RCC 7860 (cell line): ENCODE measurements around the gene SIGMAR1.

Experiments
- DNase-seq: peaks from one replicate; pipeline ENCODE4 v3.0.0-alpha.2; 2015; ENCODE audit warnings: low spot score
- FAIRE-seq: peaks from 2 replicates; lab custom pipeline; 2012; peaks lifted over from hg19 to GRCh38; lab: Jason Lieb, UNC

SIGMAR1 gene

DNA sequence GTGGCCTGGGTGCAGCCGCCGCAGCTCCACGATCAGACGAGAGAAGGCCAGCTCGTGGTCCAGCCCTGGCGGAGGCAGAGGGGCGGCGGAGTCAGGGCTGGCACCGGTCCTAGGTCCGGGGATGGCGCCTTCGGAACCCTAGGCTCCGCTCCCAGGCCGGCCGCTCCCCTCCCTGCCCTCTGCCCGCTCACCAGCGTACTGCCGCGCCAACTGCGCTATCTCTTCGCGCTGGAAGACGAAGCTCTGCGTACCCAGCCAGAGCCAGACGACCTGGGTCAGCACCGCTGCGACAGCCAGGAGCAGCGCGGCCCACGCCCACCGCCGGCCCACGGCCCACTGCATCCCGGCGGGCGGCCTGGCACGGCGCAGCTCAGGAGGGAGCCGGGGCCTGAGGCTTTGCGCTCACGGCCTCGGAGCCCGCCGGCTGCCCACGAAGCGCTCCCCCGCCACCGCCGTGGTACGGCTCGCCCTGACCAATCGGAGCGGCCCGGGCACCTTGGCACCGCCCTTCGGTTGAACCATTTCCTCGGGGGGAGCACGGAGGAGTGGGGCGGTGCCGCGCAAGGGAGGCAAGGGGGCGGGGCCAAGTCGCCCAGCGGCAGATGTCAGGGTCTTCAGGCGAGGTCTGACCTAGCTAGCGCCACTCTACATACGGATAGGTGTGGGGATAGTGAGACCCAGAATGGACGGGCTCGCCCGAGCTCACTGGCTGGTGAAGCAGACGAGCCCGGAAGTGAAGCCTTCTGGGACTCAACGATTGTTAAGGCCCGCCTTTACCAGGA is at the start of gene SIGMAR1:
Gene SIGMAR1, minus strand, starts transcription at position 432 of the 782 bp plus-strand sequence. Its CDS starts 90 bp downstream, at position 342.
- DNase-seq (peak; percentile 73), FAIRE-seq (no peak)

DNA sequence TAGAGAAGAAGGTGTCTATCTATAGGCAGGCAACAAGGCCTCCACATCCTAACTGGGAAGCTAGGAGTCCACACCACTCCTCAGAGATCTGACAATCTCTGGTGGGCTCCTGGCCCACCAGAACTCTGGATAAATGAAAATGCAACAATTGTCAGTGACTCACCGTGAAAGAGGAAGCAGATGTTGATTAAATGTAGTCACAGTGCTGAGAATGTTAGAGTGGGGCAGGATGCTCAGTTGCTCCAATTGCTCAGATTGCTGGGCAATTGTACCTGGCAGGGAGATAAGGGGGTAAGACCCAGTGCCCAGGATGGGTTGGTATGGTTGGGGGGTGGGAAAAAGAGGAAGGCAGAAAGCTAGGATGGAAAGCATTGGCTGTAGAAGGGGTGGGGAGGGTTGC is 49.1 kb upstream of the SIGMAR1 start:
- no peak for FAIRE-seq
- no peak for DNase-seq

DNA sequence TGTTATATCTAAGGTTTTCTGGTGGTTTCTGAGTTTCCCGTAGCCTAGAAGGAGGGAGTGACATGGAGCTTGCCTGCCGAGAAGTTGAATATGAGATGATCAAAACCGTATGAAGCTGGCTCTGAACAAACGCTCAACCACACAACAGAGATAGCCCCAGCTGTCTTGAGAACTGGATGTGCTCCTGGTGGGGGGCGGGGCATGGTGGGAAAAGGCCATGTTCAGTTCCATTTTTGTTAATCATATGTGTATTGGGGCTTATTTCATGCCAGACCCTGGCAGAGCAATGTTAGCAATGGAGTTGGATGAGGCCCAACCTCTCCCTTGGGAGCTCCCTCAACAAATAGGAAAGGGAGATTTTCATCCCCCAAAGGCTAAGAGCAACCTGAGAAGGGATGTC is 48.6 kb upstream of the SIGMAR1 start:
- DNase-seq (no peak), FAIRE-seq (no peak)

- no peak for FAIRE-seq
- no peak for DNase-seq
Observed at GRCh38 chr9:34685591-34685990, 48.0 kb upstream of the SIGMAR1 start.

- DNase-seq: no peak
- FAIRE-seq: no peak
Observed at GRCh38 chr9:34684816-34685215, 47.2 kb upstream of the SIGMAR1 start.

DNA sequence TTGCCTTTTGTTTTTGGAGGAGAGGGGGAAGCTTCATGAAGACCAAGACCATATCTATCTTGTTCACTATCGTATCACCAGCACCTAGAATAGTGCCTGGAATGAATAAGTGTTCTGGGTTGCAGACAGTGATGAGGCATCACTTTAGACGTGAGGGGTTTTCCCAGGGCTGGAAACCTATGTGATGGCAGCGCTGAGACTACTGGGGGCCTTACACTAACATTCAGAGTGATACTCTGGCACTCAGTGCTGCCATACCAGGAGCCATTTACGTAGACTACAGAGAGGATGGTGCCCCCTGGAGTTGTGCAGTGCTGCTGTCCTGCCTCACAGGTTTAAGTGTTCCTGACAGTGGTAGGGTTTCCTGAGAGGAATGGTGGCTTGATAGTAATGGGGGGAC is 46.6 kb upstream of the SIGMAR1 start:
- DNase-seq (no peak), FAIRE-seq (no peak)

- FAIRE-seq: no peak
- no peak for DNase-seq
Observed at GRCh38 chr9:34675869-34676268, 38.3 kb upstream of the SIGMAR1 start.

DNA sequence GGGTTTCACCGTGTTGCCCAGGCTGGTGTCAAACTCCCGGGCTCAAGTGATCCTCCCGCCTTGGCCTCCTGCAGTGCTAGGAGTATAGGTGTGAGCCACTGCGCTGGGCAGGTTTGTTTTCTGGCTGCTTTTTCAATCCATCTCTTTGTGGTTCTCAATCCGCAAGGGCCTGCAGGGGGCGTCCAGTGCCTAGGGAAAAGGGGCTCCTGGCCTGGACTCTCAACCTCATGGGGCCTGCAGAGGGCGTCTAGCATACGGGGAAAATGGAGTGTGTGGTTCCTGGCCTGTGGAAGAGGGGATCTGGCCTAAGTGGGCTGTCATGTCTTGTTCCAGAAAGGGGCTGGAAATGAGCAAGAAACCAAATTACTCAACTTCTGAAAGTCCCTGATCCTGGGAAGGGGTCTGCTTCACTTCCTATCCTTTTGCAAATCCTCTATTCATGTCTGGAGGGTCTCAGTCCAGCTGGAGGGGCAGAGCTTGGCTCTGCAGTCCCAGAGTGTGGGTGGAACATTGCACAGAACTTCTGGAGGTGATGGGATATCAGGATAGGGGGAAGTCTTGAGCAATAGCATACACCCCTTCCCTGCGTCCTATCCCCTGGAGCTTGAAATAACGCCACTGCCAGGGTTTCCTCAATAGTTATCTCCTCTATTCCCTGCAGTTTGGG is 37.6 kb upstream of the SIGMAR1 start:
- peak; percentile 17 for DNase-seq
- FAIRE-seq: no peak

- no peak for DNase-seq
- FAIRE-seq: no peak
Observed at GRCh38 chr9:34674440-34674839, 36.9 kb upstream of the SIGMAR1 start.

GRCh38 chr9:34671307-34671706 is 33.7 kb upstream of the SIGMAR1 start:
- no peak for DNase-seq
- no peak for FAIRE-seq

DNA sequence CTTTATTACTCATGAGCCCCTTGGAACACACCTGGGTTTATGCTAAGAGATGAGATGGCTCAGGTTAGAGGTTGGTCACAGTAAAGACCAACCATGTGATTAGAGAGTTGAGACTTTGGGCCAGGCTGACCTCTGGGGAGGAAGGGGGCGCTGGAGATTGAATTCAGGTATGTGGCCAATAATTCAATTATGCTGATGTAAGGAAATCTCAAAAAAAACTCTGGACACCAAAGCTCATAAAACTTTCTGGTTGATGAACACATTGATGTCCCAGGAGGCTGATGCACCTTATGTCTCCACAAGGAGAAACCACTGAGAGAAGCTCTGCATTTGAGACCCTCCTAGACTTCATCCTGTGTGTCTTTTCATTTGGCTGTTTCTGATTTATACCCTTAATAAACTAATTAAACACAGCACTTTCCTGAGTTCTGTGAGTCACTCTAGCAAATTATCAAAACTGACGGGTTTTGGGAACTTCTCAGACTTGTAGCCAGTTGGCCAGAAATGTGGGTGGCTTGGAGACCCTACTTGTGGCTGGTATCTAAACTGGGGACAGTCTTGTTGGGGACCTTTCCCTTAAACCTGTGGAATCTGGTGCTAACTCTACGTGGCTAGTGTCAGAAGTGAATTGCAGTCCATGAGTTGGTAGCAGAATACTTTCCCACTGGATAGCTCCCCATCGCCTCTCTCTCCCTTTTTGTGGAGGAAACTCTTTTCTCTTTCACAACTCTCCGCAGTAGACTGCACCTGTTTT is 32.4 kb upstream of the SIGMAR1 start:
- FAIRE-seq (no peak), DNase-seq (no peak)

- FAIRE-seq: no peak
- DNase-seq: peak; percentile 75
Observed at GRCh38 chr9:34665381-34666250, 28.0 kb upstream of the SIGMAR1 start.

DNA sequence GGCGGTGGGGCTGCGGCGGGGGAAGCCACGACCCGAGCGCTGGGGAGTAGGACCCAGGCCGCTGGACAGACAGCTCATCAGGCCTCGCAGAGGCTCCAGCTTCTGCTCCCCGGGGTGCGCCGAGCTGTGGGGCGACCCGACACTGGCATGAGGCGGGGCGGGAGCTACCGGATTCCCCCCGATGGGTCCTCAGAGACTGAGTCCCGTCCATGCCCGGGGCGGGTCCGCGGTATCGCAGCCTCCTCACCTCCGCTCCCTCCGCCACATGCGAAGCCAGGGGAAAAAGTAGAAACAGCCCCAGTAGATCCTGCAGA is 27.4 kb upstream of the SIGMAR1 start:
- FAIRE-seq: no peak
- no peak for DNase-seq

- DNase-seq (peak; percentile 40), FAIRE-seq (no peak)
Observed at GRCh38 chr9:34664281-34665066, 26.9 kb upstream of the SIGMAR1 start.

DNA sequence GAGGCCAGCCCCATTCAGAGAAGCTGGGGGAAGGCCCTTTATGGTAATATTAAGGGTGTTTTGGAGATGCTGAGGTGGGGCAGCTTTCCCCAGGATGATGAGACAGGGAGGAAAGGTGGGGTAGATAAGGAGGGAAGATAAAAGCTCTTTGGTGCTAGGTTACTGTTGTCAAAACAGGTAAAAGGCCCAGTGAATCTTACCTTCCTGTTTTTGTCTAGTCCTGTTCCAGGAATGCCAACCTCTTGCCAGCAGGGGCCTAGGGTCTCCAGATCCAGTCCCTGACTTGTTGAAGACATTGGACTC is 25.7 kb upstream of the SIGMAR1 start:
- no peak for DNase-seq
- no peak for FAIRE-seq

- no peak for DNase-seq
- FAIRE-seq: no peak
Observed at GRCh38 chr9:34662526-34663302, 25.1 kb upstream of the SIGMAR1 start, which contains the start of gene CCL27. Gene CCL27, minus strand, starts transcription at chr9:34662657. Its CDS starts 24 bp downstream, at chr9:34662633.

DNA sequence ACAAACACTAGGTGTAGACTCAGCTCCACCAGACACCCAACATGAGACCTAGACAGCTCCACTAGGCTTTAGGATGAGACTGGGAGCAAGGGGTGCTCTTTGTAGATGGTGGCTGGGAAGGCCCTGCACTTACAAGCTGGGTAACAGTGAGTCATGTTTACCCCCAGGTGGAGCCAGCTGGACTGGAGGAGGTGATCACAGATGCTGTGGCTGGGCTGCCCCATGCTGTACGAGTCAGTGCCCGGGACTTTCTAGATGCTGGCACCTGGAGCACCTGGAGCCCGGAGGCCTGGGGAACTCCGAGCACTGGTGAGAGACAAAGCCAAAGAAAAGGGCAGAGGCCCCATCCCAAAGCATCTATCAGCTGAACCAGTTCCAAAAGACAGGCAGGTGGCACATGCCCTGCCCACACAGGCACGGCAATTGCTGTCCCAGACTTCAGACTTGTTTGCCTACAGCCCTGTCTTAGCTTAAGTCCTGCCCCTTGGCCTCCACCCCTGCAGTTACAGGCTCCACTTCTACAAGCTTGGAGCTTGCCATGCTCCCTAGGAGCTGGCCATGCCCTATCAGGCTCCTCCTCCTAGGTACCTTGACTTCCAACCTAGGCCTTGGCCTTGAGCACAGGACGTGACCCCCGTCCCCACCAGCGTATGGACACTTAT is 22.1 kb upstream of the SIGMAR1 start:
- DNase-seq: no peak
- no peak for FAIRE-seq

GRCh38 chr9:34658461-34658860 is 20.9 kb upstream of the SIGMAR1 start:
- DNase-seq (no peak), FAIRE-seq (no peak)

GRCh38 chr9:34656992-34657391 is 19.4 kb upstream of the SIGMAR1 start:
- FAIRE-seq: no peak
- DNase-seq: no peak
